ENCODE measurements around the gene EGLN3. TPM values are rescaled to one million over a fixed set of nuclear protein-coding genes. Genes with fewer than 3 reads are reported as not detected.
"Not testable (repeated sequence)": the region's sequence is repeated elsewhere in the genome, so short reads cannot be mapped to it uniquely, and the experiment has no call there.

Gene EGLN3
- total RNA-seq, 1 donor from 2014 or later: 326 TPM

- intact Hi-C loops (cut with DNase I): loop anchor here (5.0 kb wide), 1 partner anchor 282 kb away; no protein-coding TSS in a partner anchor
Measured at GRCh38 chr14:33945210-33946088, 5.4 kb downstream of the EGLN3 start.

GRCh38 chr14:33943096-33943883 is 7.6 kb downstream of the EGLN3 start:
- no peak for DNase-seq (ENCODE audit: low spot score)
- intact Hi-C loops (cut with DNase I): no loop called here

More at GRCh38 chr14:33945210-33946088, 5.4 kb downstream of the EGLN3 start:
- no peak for DNase-seq (ENCODE audit: low spot score)

- intact Hi-C loops (cut with DNase I): no loop called here
Measured at GRCh38 chr14:33941718-33942117, 9.2 kb downstream of the EGLN3 start.

DNA sequence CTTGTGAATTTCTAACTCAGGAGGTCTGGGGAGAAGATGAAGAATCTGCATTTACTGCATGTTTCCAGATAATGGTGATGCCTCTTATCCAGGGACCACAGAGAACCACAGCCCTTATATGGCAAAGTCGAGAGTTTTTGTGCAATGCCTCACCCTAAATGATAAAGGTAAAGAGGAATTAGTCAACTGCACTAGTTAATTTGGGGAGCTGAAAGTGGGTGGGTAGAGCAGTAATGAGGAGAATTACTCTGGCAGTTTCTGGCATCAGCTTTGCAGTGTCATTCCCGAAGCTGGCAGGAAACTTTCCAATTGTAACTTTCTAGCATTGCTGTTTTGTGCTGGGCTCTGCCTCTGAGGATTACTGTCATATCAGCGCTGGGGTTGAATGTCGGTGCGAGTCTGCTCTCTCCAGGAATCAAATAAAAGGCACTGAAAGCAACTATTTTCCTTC is 10.3 kb downstream of the EGLN3 start:
- DNase-seq (ENCODE audit: low spot score): no peak
- intact Hi-C loops (cut with DNase I): no loop called here

More at GRCh38 chr14:33941718-33942117, 9.2 kb downstream of the EGLN3 start:
- DNase-seq (ENCODE audit: low spot score): no peak

DNA sequence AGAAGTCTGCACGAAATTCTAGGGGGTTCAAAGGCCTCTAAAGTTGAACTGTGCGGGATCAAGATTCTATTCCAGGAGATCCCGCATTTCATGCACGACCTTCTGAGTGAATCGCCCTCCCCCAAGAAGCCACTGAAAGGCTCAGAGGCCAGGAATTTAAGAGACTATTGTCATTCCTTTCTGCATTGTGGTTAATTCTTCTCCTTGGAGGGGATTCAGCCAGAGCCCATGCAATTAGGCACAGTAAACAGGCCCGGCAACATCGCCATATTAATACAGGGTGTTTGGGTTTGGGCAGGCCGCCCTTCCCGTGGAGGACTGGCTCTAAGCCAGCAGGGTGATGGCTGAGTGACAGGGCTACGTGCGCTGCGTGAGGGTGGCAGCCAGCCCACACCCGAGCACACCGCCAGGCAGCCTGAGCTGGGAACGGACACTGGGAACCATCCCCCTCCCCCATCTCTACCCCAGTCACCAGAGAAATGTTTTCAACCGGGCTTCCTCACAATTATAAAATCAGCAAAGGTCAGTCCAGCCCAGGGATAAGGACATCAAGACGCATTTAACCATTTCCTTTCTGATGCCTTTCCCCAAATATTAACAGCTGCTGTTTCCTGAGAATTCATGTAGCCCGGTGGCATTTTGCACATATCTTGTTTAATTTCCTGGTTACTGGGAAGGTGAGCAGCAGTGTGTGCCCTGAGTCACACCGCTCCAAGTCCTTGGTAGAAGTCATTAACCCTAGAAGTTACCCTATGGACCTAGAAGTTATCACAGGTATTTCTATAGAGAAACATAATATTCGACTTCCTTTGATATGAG is 12.5 kb downstream of the EGLN3 start:
- DNase-seq (ENCODE audit: low spot score): peak; percentile 88
- intact Hi-C loops (cut with DNase I): no loop called here

DNA sequence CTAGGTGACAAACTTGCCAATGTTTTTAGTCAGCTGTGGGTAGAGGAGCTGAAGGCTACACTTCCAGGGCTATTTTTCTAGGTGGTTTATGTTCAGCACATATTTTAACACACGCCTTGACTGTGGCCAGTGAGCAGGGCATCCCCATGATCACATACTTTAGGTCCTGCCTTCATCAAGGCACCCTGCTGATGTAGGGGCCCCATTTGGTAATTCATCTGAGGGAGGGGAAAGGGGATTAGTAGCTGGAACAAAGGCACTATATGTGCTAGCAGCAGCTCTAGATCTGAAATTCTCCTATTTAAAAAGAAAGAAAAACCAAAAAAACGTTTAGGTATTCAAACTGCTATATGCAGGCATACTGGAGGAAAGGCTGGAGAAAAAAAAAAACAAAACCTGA is 14.5 kb downstream of the EGLN3 start:
- intact Hi-C loops (cut with DNase I): no loop called here
- DNase-seq (ENCODE audit: low spot score): no peak

DNA sequence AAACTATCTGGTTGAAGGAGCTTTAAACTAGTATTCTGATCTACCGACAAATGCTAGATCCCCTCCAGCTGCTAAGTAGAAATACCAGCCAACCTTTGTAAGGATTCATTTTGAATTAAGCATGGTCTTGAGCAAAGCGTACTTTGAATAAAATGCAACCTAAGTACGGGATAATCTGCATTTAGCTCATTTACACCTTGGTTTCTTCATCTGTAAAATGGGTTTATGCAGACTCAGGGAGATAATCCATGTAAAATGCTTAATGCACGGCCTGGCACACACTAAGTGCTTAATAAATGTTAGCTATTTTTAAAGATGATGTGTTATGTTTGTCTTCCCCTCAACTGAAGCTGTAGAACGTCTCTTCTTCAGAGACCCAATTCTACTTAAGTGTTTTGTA is 15.9 kb downstream of the EGLN3 start:
- no peak for DNase-seq (ENCODE audit: low spot score)
- intact Hi-C loops (cut with DNase I): no loop called here

DNA sequence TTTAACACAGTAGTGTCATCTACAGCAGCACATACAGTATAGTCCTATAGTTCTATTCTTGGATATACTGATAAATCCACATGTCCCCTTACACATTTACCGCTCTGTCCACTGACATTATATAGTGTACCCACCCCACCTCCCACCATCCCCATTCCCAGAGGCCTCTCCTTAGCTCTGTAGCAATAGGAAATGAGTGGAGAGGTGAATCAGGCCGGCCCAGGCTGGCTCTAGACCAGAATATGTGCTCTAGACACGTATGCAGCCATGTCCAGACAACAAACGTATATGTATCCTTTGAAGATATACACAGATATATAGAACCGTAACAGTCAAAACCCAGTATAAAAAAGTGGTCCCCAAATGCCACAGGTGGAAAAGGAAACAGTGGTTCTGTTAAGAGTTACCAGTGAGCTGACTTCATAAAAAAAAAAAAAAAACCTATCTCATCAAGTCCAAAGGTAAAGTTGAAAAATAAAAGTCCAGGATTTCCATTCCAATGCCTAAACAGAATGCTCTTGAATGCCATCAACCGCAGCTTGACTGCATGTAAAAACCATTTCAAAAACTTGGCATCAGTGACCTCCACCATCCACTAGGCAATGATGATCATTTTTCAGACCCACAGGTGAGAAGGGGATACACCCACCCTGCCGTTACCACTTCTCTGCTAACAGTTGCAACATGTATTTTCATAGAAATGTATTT is 16.7 kb downstream of the EGLN3 start:
- intact Hi-C loops (cut with DNase I): no loop called here

DNA sequence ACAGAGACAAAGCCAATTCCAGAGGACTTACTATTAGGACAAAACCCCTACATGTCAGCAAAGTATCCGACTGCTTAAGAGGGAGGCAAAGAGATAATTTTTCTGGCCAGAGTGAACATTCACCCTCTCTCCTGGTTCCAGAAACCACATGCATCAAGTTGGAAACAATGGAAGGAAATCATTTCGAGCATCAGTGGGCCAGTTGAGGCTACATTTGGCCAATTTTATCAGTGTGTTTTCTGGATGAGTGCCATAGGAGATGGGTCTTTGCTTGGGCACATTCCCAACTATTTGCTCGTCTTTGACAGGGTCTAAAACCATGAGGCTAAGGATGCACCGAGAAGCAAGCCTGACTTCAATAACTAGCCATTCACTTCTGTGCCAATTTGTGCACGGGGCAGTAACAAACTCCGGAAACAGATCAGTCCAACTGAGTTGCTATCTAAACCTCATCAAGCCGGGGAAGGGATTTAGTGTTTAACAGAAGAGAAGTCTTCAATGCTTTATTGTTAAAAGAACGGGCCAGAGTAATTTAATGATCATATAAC is 17.4 kb downstream of the EGLN3 start:
- intact Hi-C loops (cut with DNase I): no loop called here

More for the DNA sequence above, 16.7 kb downstream of the EGLN3 start:
- no peak for DNase-seq (ENCODE audit: low spot score)

GRCh38 chr14:33932576-33933345 is 18.1 kb downstream of the EGLN3 start:
- no peak for DNase-seq (ENCODE audit: low spot score)
- intact Hi-C loops (cut with DNase I): no loop called here

More for the DNA sequence above, 17.4 kb downstream of the EGLN3 start:
- DNase-seq (ENCODE audit: low spot score): no peak

DNA sequence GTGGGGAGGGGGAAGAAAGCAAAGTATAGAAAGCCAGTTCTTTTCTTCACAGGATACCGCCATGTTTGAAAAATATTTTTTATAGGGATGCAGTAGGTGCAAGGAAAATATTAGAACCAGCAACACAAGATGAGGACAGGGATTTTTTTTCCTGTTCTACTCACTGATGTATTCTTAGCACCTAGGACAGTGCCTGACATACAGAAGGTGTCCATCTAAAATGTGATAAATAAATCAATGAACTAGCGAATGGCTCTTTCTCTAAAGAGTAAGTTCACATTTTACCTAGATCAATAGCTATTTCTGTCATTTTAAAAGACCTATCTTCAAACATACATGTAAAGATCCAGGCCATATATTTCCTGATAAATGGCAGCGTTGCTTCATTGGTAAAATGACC is 18.8 kb downstream of the EGLN3 start:
- intact Hi-C loops (cut with DNase I): no loop called here
- no peak for DNase-seq (ENCODE audit: low spot score)

- intact Hi-C loops (cut with DNase I): no loop called here
- DNase-seq (ENCODE audit: low spot score): no peak
Measured at GRCh38 chr14:33931461-33931860, 19.4 kb downstream of the EGLN3 start.

- no peak for DNase-seq (ENCODE audit: low spot score)
- intact Hi-C loops (cut with DNase I): no loop called here
Measured at GRCh38 chr14:33930439-33930838, 20.4 kb downstream of the EGLN3 start.

GRCh38 chr14:33929799-33930408 is 21.0 kb downstream of the EGLN3 start:
- intact Hi-C loops (cut with DNase I): no loop called here
- DNase-seq (ENCODE audit: low spot score): no peak

DNA sequence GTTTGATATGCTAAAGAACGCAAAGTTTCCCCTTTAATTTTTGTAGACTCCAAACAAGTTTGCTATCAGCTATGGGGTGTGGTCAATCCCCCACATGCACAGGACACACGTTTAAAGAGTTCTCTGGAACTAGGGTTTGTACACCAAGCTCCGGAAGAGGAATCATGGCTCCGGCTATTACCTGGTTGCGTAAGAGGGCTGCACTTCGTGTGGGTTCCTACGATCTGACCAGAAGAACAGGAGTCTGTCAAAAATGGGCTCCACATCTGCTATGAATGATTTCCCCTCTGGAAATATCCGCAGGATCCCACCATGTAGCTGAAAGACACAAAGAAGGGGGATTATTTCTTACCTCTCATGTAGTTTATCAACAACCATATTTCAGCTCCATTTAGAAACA is 22.0 kb downstream of the EGLN3 start:
- DNase-seq (ENCODE audit: low spot score): no peak
- intact Hi-C loops (cut with DNase I): no loop called here

DNA sequence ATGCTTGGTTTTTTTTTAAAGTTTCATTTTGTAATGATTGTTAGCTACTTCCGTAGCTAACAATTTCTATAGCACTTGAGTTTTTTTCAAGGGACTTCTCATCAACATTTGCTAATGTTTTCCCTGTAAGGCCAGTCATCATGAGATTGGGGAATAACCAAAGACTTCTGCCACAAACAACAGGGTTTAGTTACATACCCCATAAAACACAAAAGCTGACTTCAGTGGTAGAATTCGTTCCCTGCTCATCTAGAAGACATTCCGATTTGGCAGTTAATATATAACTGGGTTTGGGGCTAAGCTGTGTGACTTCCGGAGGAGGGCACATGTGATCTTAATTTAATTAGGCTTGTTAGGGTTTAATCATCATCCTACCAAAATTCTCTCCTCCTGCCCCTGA is 22.9 kb downstream of the EGLN3 start:
- no peak for DNase-seq (ENCODE audit: low spot score)
- intact Hi-C loops (cut with DNase I): no loop called here

DNA sequence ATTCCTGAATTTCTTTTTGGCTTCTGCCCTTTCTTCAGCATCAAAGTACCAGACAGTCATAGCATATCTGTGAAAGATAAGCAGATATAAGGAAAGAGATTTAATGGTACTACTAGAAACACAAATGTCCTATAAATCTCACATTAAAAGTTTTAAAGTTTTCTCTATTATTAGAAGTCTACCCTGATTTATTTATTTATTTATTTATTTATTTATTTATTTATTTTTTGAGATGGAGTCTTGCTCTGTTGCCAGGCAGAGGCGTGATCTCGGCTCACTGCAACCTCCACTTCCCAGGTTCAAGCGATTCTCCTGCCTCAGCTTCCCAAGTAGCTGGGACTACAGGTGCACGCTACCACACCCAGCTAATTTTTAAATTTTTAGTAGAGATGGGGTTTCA is 23.9 kb downstream of the EGLN3 start:
- DNase-seq (ENCODE audit: low spot score); intact Hi-C loops (cut with DNase I): not testable (repeated sequence)

DNA sequence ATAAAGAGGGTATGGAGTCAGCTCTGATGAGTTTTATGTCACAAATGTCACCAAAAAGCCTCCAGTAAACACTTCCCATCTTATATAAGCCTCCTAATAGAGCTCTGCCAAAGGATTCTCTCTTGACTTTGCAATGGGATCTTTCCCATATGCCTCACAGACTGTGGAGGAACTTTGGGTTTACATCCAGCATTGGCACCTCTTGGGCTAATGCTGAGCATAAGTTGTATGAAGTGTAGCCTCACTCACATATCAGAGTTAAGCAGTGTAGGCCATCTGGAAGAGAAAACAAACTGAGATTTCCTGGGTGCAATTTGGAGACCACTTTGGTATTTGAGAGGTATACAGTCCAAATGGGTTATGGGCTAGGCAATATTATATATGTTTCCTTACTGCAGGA is 24.9 kb downstream of the EGLN3 start:
- intact Hi-C loops (cut with DNase I): no loop called here
- DNase-seq (ENCODE audit: low spot score): no peak

Measured in cardiac septum (tissue), 1 donor.